CD4-positive, alpha-beta T cell treated with Interleukin-4 for 4 hours (primary cell): ENCODE data around the gene AMACR.
"Not testable (repeated sequence)": the region's sequence is repeated elsewhere in the genome, so short reads cannot be mapped to it uniquely, and the experiment has no call there.

Source experiments
- DNase-seq: peaks from one replicate; pipeline ENCODE4 v3.0.0-alpha.2; 2020

Gene AMACR

DNA sequence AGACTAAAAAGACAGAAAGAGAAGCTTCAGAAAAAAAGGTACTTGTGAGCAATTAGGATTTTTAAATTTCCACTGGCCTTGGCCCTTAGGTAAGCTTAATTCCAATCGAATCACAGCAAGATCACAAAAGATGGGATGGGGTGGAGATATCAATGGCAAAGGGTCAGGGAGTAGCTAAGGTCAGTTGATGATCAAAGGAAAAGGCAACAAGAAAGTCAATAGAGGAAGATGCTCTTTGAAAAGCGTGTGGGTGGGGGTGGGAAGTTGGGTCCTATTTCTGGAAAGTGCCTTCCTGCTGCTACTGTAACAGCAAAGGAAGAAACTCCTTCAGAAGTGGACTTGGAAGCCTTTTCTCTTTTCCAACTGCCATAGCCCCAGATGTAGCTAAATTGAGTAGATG is 27.9 kb upstream of the AMACR start:
- no peak for DNase-seq

DNA sequence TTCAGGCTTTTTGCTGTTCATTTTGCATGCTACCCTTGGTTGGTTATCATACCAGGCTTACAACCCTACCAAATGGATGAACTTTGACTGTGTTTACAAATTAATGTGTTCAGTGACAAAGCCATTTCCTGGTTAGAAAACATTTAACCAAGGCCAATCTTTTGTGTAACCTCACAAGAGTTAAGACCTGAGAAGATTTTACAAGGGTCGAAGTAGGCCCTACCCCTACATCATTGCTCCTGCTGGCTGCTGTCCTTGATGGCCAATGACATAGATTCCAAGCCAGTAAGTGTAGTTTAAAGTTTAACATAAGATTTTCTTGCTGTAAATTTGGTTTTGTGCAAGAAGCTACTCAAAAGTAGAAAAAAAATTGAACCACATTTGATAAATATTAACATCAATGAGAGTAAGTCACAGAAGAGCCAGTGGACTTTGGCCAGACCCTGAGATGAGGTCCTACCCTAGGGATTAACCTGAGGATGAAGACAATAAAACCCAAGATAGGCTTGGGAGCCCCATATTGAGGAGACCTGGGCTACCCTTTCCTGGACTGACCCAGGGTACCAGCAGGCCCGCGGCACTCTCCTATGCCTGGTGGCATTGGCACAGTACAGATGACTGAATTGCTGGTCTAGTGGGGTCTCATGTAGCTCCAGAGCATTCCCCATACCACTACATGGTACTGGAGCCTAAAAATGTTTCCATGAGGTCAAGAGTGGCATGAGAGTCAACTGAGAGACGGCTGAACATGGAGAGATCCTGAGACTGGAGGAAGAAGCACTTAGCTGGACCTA is 26.9 kb upstream of the AMACR start:
- no peak for DNase-seq

DNA sequence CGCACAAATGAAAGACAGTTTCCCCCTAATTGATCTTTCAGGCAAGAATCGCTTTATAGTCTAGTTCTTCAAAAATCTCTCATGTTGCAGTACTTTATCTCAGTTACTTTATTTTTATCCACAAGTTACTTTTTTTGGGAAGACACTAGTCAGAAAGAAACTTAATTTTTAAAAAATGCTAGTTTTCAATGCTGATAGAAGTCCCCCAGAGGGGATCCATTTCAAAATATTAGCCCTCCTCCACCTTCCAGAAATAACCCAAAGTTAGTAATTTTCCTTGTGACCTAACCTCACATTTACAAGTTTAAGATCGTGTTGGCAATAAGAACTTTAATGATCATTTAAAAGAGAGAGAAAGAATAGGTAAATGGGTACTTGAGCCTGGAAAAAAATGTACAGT is 24.1 kb upstream of the AMACR start:
- no peak for DNase-seq

DNA sequence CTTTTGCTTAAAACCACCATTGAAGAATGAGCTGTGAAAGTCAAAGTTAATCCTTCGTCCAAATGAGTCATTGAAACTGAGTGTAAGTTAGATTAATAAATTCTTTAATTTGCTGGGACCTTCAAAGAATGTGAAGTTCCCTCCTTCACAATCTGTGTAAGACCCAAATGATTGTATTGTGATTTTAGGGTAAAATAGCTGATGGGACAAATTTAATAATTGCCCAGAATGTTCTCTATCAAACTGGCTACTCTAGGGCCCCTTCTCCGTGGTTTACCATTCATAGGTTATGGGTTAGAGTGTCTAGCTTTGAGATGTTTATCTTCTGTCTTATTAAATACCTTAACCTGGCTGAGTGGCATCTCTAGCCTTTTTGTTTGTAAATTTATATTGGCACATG is 23.3 kb upstream of the AMACR start:
- no peak for DNase-seq

DNA sequence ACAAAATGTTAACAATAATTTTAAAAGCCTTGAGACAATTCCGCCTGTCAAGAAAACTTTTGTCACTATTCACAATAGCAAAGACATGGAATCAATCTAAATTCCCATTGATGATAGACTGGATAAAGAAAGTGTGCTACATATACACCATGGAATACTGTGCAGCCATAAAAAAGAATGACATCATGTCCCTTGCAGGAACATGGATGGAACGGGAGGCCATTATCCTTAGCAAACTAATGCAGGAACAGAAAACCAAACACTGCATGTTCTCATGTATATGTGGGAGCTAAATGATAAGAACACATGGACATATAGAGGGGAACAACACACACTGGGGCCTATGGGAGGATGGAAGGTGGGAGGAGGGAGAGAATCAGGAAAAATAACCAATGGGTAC is 22.7 kb upstream of the AMACR start:
- not testable (repeated sequence) for DNase-seq

DNA sequence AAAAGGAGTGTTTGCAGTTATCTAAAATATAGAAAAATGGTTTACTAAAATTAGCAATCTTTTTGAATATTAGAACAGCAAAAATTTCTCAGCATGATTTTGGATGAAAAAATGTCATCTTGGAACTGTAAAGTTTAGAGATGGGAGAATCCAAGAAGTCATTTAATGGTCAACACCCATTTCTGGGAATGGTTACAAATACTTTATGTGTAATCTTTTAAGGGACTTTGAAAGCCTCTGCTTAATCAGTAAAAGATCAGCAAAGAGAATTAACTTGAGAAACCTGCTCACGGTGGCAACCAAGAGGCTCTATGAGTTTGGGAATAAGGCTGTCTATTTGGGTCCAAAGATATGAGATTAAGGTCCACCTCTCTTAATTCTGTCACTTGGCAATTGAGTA is 22.2 kb upstream of the AMACR start:
- DNase-seq: no peak

DNA sequence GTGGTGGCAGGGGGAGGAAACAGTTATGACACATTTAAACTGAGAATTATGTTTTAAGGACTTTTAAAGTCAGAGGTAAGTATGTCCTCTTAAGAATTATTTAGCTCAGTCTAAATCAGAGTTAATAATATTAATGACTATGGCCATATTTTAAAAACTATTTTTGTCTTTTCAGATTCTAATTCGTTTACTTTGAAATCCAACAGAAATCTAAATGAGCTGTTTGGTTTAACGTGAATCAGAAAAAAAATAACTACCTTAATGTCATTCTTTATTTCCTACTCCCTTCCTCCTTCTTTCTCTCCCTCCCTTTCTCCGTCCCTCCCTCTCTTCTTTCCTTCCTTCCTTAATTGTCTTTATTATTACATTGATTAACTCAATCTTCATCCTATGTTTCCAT is 20.5 kb upstream of the AMACR start:
- no peak for DNase-seq

DNA sequence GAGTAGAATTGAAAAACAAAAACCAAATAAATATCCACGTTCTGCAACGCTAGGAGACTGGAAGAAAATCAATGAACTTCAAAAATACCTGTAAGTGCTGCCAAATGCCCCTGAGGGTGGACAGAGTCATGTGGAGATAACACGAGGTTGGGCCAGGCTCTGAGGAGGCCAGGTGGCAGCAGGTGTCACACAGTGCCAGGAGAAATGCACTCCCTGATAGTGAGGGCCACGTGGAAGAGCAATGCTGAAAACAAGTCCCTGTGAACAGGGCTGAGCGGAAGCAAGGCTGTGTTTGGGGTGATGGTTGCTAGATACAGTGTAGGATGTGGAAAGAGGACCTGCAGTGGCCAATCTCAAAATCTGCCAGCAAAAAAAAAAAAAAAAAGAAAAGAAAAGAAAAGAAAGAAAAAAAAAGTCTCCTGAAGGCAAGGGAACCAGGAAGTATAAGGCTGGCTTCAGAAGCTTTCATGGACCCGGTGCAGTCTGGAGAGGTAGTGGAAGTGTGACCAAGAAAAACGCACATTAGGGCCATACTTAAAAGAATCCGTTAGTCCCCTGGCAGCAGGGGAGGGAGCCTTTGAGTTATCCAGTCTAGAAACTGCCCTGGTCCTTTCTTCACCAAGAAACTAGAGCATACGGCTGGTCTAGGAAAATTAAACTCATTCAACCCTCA is 18.4 kb upstream of the AMACR start:
- DNase-seq: no peak

DNA sequence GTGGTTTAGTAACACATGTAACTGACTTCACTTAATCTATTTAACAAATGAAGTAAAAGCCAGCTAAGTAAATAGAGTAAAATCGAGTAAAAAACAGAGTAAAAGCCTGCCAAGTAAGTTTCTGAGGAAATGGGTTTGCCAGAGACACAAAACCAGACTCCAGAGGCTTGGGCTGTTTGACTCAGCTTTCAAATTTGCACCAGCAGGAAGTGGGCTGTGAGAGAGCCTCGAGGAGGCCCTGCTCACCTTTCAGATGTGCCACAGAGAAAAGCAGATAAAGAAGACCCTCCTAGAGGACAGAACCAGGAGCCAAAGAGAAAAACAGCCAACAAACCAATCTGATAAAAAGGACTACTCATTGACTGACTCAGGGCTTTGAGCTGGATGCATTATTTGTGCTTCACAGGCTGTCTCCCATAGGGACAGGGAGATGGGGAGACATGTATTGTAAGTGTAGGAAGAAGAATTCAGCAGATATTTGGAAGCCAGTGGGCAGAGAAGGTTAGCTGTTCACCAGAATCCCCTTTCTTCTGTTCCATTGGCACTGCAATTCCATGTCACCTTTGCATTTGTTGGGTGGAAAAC is 14.4 kb upstream of the AMACR start:
- peak; percentile 24 for DNase-seq

DNA sequence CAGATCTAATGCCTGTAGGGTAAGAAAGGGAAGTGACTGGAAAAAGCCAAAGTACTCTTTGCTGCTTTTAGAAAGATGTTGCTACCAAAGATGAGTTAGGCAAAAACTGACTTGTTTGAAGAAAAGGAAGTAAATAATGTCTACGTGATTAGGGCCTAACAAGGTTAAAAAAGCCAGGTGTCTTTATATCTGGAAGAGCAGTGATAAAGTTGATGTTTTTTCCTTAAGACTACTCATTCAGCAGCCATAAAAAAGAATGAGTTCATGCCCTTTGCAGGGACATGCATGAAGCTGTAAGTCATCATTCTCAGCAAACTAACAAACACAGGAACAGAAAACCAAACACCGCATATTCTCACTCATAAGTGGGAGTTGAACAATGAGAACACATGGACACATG is 13.5 kb upstream of the AMACR start:
- DNase-seq: no peak

DNA sequence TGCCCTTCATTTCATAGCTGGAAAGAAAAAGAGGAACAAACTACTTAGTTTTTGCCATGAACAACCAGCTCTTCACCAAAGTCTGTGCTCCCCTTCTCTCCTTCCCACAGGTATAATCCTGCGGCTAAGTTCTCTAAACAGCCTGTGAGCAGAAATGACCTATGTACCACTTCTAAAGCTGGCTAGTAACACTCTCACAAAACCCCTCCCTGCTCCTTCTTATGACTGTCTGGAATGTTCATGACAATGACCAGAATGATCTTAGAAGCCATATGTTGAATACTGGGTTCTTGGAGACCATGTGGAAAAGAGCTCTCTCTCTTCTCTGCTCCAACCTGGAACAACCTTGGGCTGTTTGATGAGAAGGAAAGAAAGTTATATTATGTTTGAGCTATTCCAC is 12.9 kb upstream of the AMACR start:
- DNase-seq: no peak

DNA sequence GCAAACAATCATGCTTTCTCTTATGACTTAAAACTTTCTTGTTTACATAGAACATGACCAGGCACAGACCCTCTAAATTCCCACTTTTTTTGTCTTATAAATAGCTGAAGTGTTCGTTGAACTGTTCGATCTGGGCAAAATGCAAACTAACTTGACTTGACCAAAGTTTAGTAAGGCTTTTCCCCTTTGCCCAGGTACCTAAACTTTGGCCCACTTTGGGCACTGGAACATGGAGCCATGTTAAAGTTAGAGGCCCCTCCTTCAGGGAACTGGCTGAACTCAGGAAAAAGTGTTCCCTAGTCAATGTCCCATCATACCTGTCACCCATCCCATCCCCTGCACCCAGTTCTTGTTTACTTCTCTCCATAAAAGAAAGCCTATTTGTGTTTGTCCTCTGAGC is 9.4 kb upstream of the AMACR start:
- DNase-seq: no peak

DNA sequence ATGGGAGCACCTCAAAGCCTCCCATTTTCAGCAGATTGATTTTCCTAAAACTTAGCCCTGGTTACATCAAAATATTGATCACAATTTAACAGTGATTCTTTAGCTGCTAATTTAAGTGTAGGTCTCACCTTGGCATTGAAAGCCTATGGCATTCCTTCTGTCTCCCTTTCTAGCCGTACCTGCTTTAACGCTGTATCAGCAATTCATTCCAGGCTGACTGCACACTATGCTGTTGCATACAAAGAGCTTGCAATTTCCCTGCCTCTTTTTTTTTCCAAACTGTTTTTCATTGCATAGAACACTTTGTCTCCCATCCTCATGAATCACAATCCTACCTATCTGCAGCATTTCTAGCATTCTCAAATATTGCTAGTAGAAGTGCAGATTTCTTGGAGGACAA is 8.9 kb upstream of the AMACR start:
- no peak for DNase-seq

DNA sequence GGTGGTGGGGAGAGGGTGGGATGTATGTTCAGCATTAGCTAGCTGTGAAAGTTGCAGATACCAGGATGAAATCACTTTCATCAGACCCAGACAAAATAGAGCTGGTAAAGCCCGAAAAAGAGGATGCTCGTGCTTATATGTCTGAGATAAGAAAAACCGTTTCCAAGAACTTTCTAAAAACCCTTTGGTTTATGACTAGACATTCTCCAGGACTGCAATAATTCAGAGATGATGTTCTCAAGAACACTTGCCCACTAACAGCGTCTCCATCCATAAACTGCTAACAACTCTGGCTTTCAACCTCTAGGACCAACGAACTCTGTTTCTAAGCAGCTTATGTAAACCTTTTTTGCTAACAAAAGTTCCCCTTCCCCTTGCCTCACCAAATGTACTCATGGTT is 8.4 kb upstream of the AMACR start:
- no peak for DNase-seq

DNA sequence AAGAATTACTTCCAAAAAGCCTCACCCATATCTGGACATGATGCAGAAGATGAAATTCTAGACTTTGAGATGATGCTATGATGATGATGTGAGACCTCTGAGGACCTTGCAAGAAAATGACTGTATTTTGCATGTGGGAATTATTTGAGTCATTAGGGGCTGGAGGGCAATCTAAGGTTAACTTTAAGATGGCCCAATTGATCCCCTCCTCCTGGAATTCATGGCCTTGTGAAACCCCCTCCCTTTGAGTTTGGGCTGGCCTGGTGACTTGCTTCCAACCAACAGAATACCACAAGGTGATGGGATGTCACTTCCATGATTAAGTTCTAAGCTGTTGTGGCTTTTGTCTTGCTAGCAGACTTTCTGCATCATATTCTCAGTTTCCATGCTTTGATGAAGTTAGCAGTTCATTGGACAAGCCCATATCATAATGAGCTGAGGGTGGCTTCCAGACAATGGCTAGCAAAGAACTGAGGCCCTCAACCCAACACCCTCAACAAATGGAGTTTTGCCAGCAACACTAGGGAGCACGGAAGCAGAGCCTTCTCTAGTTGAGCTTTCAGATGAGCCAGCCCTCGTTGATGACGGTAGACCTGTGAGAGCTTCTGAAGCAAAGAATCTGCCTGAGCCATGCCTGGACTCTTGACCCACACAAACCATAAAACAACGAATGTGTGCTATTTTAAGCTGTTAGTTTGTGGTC is 7.4 kb upstream of the AMACR start:
- DNase-seq: no peak

DNA sequence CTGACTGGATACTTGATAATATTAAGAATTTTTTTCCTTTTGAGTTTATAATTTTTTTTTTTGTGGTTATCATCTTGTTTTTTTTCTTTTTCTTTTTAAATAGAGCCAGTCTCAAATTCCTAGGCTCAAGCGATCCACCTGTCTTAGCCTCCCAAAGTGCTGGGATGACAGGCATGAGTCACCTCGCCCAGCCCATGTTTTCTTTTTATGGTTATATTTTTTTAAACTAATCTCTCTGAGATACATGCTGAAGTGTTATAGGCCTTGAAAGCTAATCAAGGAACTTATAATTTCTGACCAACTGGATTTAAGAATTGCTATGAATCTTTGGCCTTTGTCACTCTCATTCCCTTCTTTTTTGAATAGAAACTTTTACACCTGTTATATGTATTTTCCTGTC is 6.8 kb upstream of the AMACR start:
- DNase-seq: no peak

DNA sequence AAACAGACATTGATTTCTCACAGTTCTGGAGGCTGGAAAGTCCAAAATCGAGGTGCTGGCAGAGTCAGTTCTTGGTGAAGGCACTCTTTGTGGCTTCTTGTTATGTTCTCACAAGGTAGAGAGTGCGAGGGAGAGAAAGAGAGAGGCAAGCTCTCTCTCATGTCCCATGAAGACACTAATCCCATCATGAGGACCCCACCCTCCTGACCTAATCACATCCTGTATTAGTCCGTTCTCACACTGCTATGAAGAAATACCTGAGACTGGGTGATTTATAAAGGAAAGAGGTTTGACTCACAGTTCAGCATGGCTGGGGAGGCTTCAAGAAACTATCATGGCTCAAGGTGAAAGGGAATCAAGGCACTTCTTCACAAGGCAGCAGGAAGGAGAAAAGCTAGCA is 5.7 kb upstream of the AMACR start:
- DNase-seq: no peak

DNA sequence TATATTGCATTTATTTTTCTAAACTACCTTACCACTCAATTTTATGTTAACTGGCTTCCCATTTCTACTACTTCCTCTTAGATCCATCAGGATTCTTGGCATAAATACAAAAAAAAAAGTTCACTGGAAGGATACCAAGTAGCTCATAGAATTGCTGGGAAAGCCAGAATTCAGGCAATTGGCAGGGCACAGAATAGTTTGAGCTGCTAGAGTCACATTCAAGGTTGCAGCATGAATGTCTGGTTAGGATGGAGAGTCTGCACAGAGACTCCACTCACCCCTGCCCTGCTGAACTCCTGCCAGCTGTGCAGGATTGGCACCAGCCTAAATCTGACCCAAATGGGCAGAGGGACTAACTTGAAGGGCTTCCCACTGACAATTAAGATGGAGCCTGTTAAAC is 4.9 kb upstream of the AMACR start:
- no peak for DNase-seq

DNA sequence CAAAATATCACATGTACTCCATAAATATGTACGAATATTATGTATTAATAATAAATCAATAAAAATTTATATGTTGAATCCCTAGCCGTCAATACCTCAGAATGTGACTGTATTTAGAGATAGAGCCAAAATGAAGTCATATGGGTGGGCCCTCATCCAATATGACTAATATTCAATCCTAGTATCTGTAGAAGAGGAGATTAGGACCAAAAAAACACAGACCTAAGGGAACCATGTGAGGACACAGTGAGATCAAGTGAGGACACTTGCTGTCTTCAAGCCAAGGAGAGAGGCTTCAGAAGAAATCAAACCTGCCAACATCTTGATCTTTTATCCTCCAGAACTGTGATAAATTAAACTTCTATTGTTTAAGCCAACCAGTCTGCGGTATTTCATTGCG is 3.7 kb upstream of the AMACR start:
- no peak for DNase-seq

DNA sequence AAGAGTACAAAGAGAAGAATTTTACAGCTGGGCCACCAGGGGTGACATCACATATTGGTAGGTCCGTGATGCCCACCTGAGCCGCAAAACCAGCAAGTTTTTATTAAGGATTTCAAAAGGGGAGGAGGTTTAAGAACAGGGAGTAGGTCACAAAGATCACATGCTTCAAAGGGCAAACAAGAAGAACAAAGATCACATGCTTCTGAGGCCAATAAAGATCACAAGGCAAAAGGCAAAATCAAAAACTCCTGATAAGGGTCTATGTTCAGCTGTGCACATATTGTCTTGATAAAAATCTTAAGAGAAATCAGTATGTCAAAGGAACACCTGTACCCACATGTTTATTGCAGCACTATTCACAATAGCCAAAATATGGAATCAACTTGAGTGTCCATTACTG is 2.3 kb upstream of the AMACR start:
- not testable (repeated sequence) for DNase-seq

DNA sequence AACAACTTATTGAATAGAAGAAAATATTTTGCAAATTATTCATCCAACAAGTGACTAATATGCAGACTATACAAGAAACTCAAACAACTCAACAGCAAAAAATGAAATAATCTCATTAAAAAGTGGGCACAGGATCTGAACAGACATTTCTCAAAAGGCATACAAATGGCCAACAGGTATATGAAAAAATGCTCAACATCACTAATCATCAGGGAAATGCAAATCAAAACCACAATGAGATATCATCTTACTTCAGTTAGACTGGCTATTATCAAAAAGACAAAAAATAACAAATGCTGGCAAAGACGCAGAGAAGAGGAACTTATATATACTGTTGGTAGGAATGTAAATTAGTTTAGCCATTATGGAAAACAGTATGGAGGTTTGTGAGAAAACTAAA is 1.8 kb upstream of the AMACR start:
- no peak for DNase-seq

DNA sequence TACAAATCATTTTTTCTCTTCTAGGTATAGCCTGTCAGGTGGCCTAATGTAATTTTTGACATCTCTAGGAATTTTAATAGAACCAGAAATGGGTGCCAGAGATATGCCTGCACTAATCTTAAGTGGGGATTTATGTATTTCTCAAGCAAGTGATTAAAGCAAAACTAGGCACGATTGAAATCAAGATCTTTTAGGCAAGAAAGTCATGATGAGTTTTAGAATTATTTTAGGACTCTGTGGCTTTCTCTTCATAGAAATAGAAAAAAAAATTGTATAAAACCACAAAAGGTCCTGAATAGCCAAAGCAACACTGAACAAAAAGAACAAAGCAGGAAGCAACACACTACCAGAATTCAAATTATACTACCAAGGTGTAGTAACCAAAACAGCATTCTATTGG is 952 bp upstream of the AMACR start:
- DNase-seq: no peak

DNA sequence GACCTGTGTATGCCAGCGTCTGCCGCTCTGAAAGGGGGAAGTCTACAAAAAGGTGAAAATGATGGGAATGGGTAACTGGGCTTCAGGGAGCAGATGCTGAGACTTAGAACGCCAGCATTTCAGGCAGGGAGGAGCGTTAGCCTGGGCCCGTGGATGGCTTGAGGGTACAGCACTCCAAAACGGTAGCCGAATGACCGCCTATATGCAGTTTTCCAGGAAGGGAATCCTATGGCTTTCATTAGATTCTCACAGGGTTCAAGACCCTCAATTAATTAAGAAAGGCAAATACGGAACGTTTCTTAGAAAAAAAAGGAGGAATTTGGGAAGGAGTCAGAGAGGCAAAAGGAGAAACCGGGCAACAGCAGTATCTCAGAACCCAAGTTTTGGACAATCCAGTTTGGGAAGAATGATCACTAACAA is 639 bp downstream of the AMACR start:
- no peak for DNase-seq

DNA sequence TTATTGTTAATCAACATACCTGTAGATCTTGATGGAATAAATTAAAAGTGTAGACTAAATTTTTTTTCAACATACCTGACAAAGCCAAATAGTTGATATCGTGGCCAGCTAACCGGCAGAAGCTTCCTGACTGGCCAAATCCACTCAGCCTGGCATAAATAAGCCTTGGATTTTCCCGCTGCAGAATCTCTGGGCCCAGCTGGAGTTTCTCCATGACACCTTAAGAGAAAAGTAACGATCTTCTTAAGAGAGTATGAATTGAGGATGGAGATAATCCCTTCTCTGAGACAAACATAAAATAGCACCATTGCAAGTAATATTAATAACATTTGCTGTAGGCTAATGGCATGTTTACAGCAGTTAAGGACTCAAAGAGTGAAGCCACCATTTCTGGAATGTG is 2.2 kb downstream of the AMACR start:
- no peak for DNase-seq
